SU-DHL-6 (cell line): ENCODE results near the gene VRTN.

Source experiments
- H2AFZ ChIP-seq: fragments of 200-600 bp; sonication (generic); 2 replicates; pipeline ENCODE4 v1.6.1; 2014; ENCODE audit warnings: low read depth, mild to moderate bottlenecking, moderate library complexity, mixed read lengths, antibody characterized with exemption, low read length; ENCODE audit not compliant: severe bottlenecking
- H3F3A ChIP-seq: fragments of 200-600 bp; shearing (Covaris generic); 2 replicates; pipeline ENCODE4 v1.6.0; 2016; ENCODE audit warnings: antibody characterized with exemption, mild to moderate bottlenecking; ENCODE audit not compliant: insufficient read depth
- H3K27ac ChIP-seq: fragments of 200-600 bp; sonication (generic); 2 replicates; pipeline ENCODE4 v1.5.1; 2016; ENCODE audit warnings: low read depth, mild to moderate bottlenecking, low read length, moderate library complexity, mixed read lengths
- H3K27me3 ChIP-seq: fragments of 200-600 bp; sonication (generic), shearing (Covaris generic); 2 replicates; pipeline ENCODE4 v1.6.0; 2014; ENCODE audit warnings: mild to moderate bottlenecking, low read length
- H3K36me3 ChIP-seq: fragments of 200-600 bp; sonication (generic); 2 replicates; pipeline ENCODE4 v1.6.1; 2014; ENCODE audit warnings: mild to moderate bottlenecking, low read length, mixed read lengths
- H3K4me2 ChIP-seq: fragments of 300-600, 200-600 bp; shearing (Covaris generic), sonication (generic); 2 replicates; pipeline ENCODE4 v1.6.0; 2014; ENCODE audit warnings: low read length, low read depth, mild to moderate bottlenecking; ENCODE audit not compliant: poor library complexity, severe bottlenecking
- H3K4me3 ChIP-seq: fragments of 200-600 bp; sonication (generic); 2 replicates; pipeline ENCODE4 v1.5.1; 2014; ENCODE audit warnings: antibody characterized with exemption, low read length, mild to moderate bottlenecking, mixed read lengths; ENCODE audit not compliant: insufficient read depth, poor library complexity, severe bottlenecking
- H3K79me2 ChIP-seq: fragments of 200-600 bp; sonication (generic); 2 replicates; pipeline ENCODE4 v1.6.1; 2014; ENCODE audit warnings: mild to moderate bottlenecking, low read length, moderate library complexity; ENCODE audit not compliant: insufficient read depth
- H3K9ac ChIP-seq: fragments of 200-600 bp; sonication (generic); 2 replicates; pipeline ENCODE4 v1.7.0; 2014; ENCODE audit warnings: mild to moderate bottlenecking, low read length
- H3K9me2 ChIP-seq: fragments of 200-600 bp; sonication (generic); replicated peaks from 2 replicates; pipeline ENCODE4 v1.6.1; 2014; ENCODE audit warnings: low read length; ENCODE audit not compliant: insufficient read depth
- H3K9me3 ChIP-seq: fragments of 200-600 bp; sonication (generic); 2 replicates; pipeline ENCODE4 v1.6.1; 2014; ENCODE audit warnings: low read length, mixed read lengths; ENCODE audit not compliant: insufficient read depth
- H4K20me1 ChIP-seq: fragments of 200-600 bp; sonication (generic); 2 replicates; pipeline ENCODE4 v1.6.1; 2014; ENCODE audit warnings: low read depth, mild to moderate bottlenecking, antibody characterized with exemption, low read length, moderate library complexity, mixed read lengths
- CTCF ChIP-seq: fragments of 200-600 bp; sonication (generic); IDR thresholded peaks from one replicate; pipeline ENCODE4 v1.5.1; 2017; ENCODE audit warnings: antibody characterized with exemption, mild to moderate bottlenecking, low read length, moderate library complexity; ENCODE audit not compliant: insufficient read depth, poor library complexity, severe bottlenecking
- EZH2phosphoT487 ChIP-seq: fragments of 200-600 bp; sonication (generic), shearing (Covaris generic); conservative IDR thresholded peaks from 2 replicates; pipeline ENCODE4 v1.6.1; 2018; ENCODE audit warnings: mild to moderate bottlenecking, antibody characterized with exemption, low read length, moderate library complexity, mixed read lengths

The VRTN gene

GRCh38 chr14:74408870-74409269, 60.6 kb downstream of the VRTN start:
- H4K20me1 ChIP-seq, result no peaks in the 10 kb centered on the region
- H3K4me2 ChIP-seq, result no peak overlapping the region
- no peak overlapping the region for H3K27ac ChIP-seq
- no peak overlapping the region for H2AFZ ChIP-seq
- TF ChIP-seq CTCF (no peak), EZH2phosphoT487 (no peak)
- H3K9me2 ChIP-seq, result no peaks in the 10 kb centered on the region
- H3K79me2 ChIP-seq, result no peaks in the 10 kb centered on the region
- no peaks in the 10 kb centered on the region for H3K36me3 ChIP-seq
- no peak overlapping the region for H3K9ac ChIP-seq
- H3F3A ChIP-seq, result no peaks in the 10 kb centered on the region
- no peaks in the 10 kb centered on the region for H3K9me3 ChIP-seq
- H3K4me3 ChIP-seq, result no peak overlapping the region
- no peaks in the 10 kb centered on the region for H3K27me3 ChIP-seq

- H3K36me3 ChIP-seq, result no peaks in the 10 kb centered on the region
- TF ChIP-seq CTCF (no peak), EZH2phosphoT487 (no peak)
- no peak overlapping the region for H3K4me2 ChIP-seq
- no peaks in the 10 kb centered on the region for H3K9me2 ChIP-seq
- no peaks in the 10 kb centered on the region for H3K9me3 ChIP-seq
- H3K4me3 ChIP-seq, result no peak overlapping the region
- no peak overlapping the region for H2AFZ ChIP-seq
- H3K9ac ChIP-seq, result no peak overlapping the region
- no peaks in the 10 kb centered on the region for H3K27me3 ChIP-seq
- H3K79me2 ChIP-seq, result no peaks in the 10 kb centered on the region
- H4K20me1 ChIP-seq, result no peaks in the 10 kb centered on the region
- no peak overlapping the region for H3K27ac ChIP-seq
- H3F3A ChIP-seq, result no peaks in the 10 kb centered on the region
These were observed 61.2 kb downstream of the VRTN start for GRCh38 chr14:74409441-74409840.
